ENCODE data around the gene PROM1. TPM values are rescaled to one million over a fixed set of nuclear protein-coding genes. Genes with fewer than 3 reads are reported as not detected.

PROM1 gene
- total and polyA plus RNA-seq, 2 of the 13 experiments (the other 11 are each of a cell fraction or from before 2014, with no cell fraction given), result 3.9 to 16.4 TPM

DNA sequence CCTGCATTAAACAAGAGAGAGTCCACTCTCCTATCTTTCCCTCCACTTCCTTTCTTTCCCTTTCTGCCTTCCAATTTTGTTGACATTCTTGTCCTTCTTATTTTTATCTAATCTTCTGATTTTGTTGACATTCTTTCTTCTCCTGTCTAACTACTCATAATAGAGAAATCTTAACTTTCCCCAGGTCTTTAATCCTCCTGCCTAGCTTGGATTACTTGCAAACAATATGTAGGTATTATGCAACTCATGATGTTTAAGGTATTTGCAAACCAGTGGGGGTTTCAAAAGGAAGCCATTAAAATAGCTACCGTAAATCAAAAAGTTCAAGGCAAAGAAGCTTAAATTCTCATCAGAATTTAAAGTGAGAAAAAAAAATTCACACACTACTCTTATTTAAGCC, 53.9 kb downstream of the PROM1 start:
- Histone ChIP-seq H4K20me1 (ENCODE audit: insufficient read depth, low read length) (no peaks in the 10 kb centered on the region), H3K4me1 (ENCODE audit: insufficient read depth, low read length) (peaks cover 55% of the 10 kb centered on the region), H3K4me3 (replicated peaks in 1 of 3; ENCODE audit: insufficient read depth in 1 of 3, low read depth in 2 of 3, low read length in 3 of 3) (no peak overlapping the region), H3K79me2 (ENCODE audit: insufficient read depth, low read length) (no peaks in the 10 kb centered on the region), H2AFZ (ENCODE audit: low read length) (no peak overlapping the region), H3K9ac (ENCODE audit: insufficient read depth, low read depth, low read length) (no peak overlapping the region), H3K27ac (ENCODE audit: extremely low read length, insufficient read depth, low read length) (no peak overlapping the region), H3K36me3 (replicated peaks in 1 of 2; ENCODE audit: control insufficient read depth in 1 of 2, insufficient read depth in 2 of 2, low read length in 2 of 2) (no peaks in the 10 kb centered on the region), H3K9me3 (ENCODE audit: low read length) (no peaks in the 10 kb centered on the region), H3K27me3 (ENCODE audit: control insufficient read depth in 1 of 2, insufficient read depth in 2 of 2, low read length in 2 of 2) (no peaks in the 10 kb centered on the region), H3K4me2 (ENCODE audit: low read depth, low read length) (no peak overlapping the region)
- TF ChIP-seq, protein P1, sequence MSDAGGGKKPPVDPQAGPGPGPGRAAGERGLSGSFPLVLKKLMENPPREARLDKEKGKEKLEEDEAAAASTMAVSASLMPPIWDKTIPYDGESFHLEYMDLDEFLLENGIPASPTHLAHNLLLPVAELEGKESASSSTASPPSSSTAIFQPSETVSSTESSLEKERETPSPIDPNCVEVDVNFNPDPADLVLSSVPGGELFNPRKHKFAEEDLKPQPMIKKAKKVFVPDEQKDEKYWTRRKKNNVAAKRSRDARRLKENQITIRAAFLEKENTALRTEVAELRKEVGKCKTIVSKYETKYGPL (CRISPR knock-in tag; IDR thresholded peaks at IDR 0.05), result peak; percentile 23; the same call in 1 of the 2 replicates
- TF ChIP-seq ZNF224 (CRISPR knock-in tag; IDR thresholded peaks at IDR 0.05), result no peak
- peak; percentile 47; the same call in 1 of the 2 replicates for TF ChIP-seq CEBPB (IDR thresholded peaks at IDR 0.05; ENCODE audit: borderline replicate concordance, low read depth, low read length)
- peak; percentile 53 for TF ChIP-seq CEBPG (CRISPR knock-in tag; IDR thresholded peaks at IDR 0.05)
- TF ChIP-seq YY1 (IDR thresholded peaks at IDR 0.05; ENCODE audit: insufficient read depth, insufficient replicate concordance, low read depth, low read length), result no peak
- no peak for TF ChIP-seq NFKB2 (CRISPR knock-in tag; IDR thresholded peaks at IDR 0.05; ENCODE audit: borderline replicate concordance)
- TF ChIP-seq, protein P2, sequence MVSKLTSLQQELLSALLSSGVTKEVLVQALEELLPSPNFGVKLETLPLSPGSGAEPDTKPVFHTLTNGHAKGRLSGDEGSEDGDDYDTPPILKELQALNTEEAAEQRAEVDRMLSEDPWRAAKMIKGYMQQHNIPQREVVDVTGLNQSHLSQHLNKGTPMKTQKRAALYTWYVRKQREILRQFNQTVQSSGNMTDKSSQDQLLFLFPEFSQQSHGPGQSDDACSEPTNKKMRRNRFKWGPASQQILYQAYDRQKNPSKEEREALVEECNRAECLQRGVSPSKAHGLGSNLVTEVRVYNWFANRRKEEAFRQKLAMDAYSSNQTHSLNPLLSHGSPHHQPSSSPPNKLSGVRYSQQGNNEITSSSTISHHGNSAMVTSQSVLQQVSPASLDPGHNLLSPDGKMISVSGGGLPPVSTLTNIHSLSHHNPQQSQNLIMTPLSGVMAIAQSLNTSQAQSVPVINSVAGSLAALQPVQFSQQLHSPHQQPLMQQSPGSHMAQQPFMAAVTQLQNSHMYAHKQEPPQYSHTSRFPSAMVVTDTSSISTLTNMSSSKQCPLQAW (CRISPR knock-in tag; IDR thresholded peaks at IDR 0.05), result no peak
- TF ChIP-seq SRY (CRISPR knock-in tag; IDR thresholded peaks at IDR 0.05), result no peak
- no peak for TF ChIP-seq SOX13 (IDR thresholded peaks at IDR 0.05)
- 0 out of 4 replicates have a peak, but pooled peaks of 1 of the 2 experiments have one; percentile 24 for TF ChIP-seq SOX13 (CRISPR knock-in tag; conservative IDR thresholded peaks at IDR 0.05 in 1 of 2, IDR thresholded peaks at IDR 0.05 in 1 of 2)
- 22% methylated on average over 1 of the region's 1 CpG for WGBS (ENCODE audit: low lambda C conversion rate)
- intact Hi-C loops (cut with micrococcal nuclease; ENCODE audit: unreplicated experiment), result loop anchor here (5.0 kb wide), 2 partner anchors 52 to 412 kb away; partner anchors contain the start of gene PROM1
- BruUV-seq (replicated peaks), result no TSS peak
- FAIRE-seq (no peak), DNase-seq (ENCODE audit: low spot score) (no peak), ATAC-seq (no peak)
- ChIA-PET CTCF (ENCODE audit: low intra/inter-chr PET ratio, low total read pairs) (no interaction called here), POLR2A (interaction anchor here (1.1 to 1.4 kb wide), 2 partner anchors 86 to 198 kb away, joined by 3 read pairs; no protein-coding TSS in a partner anchor)
- in situ Hi-C loops (cut with HindIII; ENCODE audit: extremely low pct_ligation_motif_present, low pct_unique_long_range_greater_than_20kb), result loop anchor here (5.0 kb wide), 2 partner anchors 172 to 237 kb away; no protein-coding TSS in a partner anchor

All from HepG2 (cell line).